Activated naive CD8-positive, alpha-beta T cell treated with anti-CD3 and anti-CD28 coated beads for 36 hours (primary cell): ENCODE data around the gene AP2A2. TPM values are rescaled to one million over a fixed set of nuclear protein-coding genes. Genes with fewer than 3 reads are reported as not detected.

ENCODE experiments used
- total RNA-seq, 2 experiments: library from RNA; stranded (reverse); gene quantifications; one replicate each; pipeline ENCODE4 v1.2.3, GENCODE V29; 2021

The AP2A2 gene
- total RNA-seq, 2 experiments from 2014 or later: 26.3 to 30.3 TPM

Other genes starting within 250 kb of the AP2A2 start
- gene DEAF1, start 230.6 kb upstream of the AP2A2 start, total RNA-seq: 10 to 100 TPM; 46.1 to 49.7 TPM
- gene TMEM80, start 230.1 kb upstream of the AP2A2 start, total RNA-seq: 1 to 10 TPM; 7.6 to 9.2 TPM
- 10 to 100 TPM; 13.3 to 15.9 TPM for gene EPS8L2, start 219.6 kb upstream of the AP2A2 start, total RNA-seq
- 100 to 1,000 TPM; 231 to 243 TPM for gene TALDO1, start 178.4 kb upstream of the AP2A2 start, total RNA-seq
- 10 to 100 TPM; 47.7 to 51.9 TPM for gene GATD1, start 148.4 kb upstream of the AP2A2 start, total RNA-seq
- 1 to 10 TPM in 1 of 2 experiments, under 1 TPM in 1; 0.94 to 1.0 TPM for gene CEND1, start 135.8 kb upstream of the AP2A2 start, total RNA-seq
- gene SLC25A22, start 127.6 kb upstream of the AP2A2 start, total RNA-seq: 10 to 100 TPM; 54.4 to 56.5 TPM
- 10 to 100 TPM; 29.4 to 30.5 TPM for gene PIDD1, start 120.6 kb upstream of the AP2A2 start, total RNA-seq
- gene RPLP2, start 115.9 kb upstream of the AP2A2 start, total RNA-seq: 1,000 to 10,000 TPM; 3,139 to 3,274 TPM
- 10 to 100 TPM; 32.7 to 34.7 TPM for gene PNPLA2, start 107.0 kb upstream of the AP2A2 start, total RNA-seq
- gene CRACR2B, start 98.0 kb upstream of the AP2A2 start, total RNA-seq: 1 to 10 TPM in 1 of 2 experiments, under 1 TPM in 1; 0.76 to 1.1 TPM
- gene CD151, start 92.9 kb upstream of the AP2A2 start, total RNA-seq: 10 to 100 TPM; 47.3 to 51.1 TPM
- gene POLR2L, start 83.3 kb upstream of the AP2A2 start, total RNA-seq: 100 to 1,000 TPM; 121 to 134 TPM
- gene TSPAN4, start 83.0 kb upstream of the AP2A2 start, total RNA-seq: 10 to 100 TPM; 12.8 to 16.2 TPM
- 10 to 100 TPM; 73.1 to 81.6 TPM for gene CHID1, start 15.1 kb upstream of the AP2A2 start, total RNA-seq
- not detected for gene MUC6, start 110.8 kb downstream of the AP2A2 start, total RNA-seq
- not detected for gene MUC2, start 149.0 kb downstream of the AP2A2 start, total RNA-seq
- not detected for gene MUC5AC, start 232.1 kb downstream of the AP2A2 start, total RNA-seq